Measurements from ENCODE around the gene DTX3L.

DNA sequence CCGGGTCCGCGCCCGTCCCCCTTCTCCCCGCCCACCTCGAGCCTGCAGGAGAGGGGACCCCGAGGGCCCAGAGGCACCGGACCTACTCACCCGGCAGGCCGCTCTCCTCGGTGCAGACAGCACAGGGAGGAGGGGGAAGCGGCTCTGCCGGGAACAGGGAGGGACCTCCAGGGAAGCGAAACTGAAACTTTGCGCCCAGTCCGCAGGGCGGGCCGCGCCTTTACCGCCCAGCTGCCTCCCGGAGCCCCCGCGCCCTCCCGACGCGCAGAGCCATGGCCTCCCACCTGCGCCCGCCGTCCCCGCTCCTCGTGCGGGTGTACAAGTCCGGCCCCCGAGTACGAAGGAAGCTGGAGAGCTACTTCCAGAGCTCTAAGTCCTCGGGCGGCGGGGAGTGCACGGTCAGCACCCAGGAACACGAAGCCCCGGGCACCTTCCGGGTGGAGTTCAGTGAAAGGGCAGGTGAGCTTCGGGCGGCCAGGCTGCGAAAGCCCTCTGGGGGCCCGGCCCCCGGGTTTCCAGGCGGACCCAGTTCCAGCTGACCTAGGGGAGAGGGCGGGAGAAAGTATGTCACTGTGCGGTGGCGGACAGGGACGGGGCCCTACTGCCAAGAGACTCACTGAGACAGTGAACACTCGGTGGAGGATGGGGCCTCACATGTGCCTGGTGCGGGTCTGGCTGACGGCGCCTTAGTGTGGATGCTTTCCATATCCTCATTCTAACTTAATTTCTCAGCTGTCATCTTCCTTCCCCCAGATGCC, at the start of gene DTX3L, which contains the start of gene PARP9:
- no peak for TF ChIP-seq EZH2 (IDR thresholded peaks at IDR 0.05)
- TF ChIP-seq POLR2AphosphoS5 (IDR thresholded peaks at IDR 0.05; ENCODE audit: borderline replicate concordance, low read depth, low read length) = no peak

Measured in SK-N-MC (cell line).